Astrocyte of the spinal cord (primary cell): ENCODE results near the gene ZNF613.
"Not testable (repeated sequence)": the region's sequence is repeated elsewhere in the genome, so short reads cannot be mapped to it uniquely, and the experiment has no call there.

Experiments
- DNase-seq: peaks from one replicate; pipeline ENCODE4 v3.0.0; 2011; ENCODE audit warnings: low read depth, low spot score
- H3K4me3 ChIP-seq: 2 replicates; pipeline ENCODE4 v1.5.1; 2011; ENCODE audit warnings: low read depth, mild to moderate bottlenecking, low read length, moderate library complexity
- in situ Hi-C: cut with HindIII; loops from 2 replicates; pipeline ENCODE4 v1.10.0; 2017; ENCODE audit warnings: low sequenced_read_pairs
- TF ChIP-seq, protein P1 (sequence below): IDR thresholded peaks from 2 replicates; pipeline ENCODE4 v1.5.1; 2012; ENCODE audit warnings: low read depth, mild to moderate bottlenecking, low read length, inconsistent platforms

ZNF613 gene

DNA sequence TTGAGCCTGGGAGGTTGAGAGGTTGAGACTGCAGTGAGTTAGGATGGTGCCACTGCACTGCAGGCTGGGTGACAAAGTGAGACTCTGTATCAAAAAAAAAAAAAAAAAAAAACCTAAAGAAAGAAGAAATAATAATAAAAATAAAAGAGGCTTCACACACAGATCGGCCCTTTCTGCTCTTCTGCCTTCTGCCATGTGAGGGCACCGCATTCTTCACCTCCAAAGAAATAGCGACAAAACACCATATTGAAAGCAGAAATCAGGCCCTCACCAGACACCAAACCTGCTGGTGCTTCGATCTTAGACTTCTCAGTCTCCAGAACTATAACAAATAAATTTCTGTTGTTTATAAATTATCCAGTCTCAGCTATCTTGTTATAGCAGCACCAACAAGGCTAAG lies 25.4 kb upstream of the ZNF613 start:
- H3K4me3 ChIP-seq: no peak overlapping the region
- TF ChIP-seq, protein P1, sequence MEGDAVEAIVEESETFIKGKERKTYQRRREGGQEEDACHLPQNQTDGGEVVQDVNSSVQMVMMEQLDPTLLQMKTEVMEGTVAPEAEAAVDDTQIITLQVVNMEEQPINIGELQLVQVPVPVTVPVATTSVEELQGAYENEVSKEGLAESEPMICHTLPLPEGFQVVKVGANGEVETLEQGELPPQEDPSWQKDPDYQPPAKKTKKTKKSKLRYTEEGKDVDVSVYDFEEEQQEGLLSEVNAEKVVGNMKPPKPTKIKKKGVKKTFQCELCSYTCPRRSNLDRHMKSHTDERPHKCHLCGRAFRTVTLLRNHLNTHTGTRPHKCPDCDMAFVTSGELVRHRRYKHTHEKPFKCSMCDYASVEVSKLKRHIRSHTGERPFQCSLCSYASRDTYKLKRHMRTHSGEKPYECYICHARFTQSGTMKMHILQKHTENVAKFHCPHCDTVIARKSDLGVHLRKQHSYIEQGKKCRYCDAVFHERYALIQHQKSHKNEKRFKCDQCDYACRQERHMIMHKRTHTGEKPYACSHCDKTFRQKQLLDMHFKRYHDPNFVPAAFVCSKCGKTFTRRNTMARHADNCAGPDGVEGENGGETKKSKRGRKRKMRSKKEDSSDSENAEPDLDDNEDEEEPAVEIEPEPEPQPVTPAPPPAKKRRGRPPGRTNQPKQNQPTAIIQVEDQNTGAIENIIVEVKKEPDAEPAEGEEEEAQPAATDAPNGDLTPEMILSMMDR: no peak
- no peak for DNase-seq
- in situ Hi-C loops: no loop called here

DNA sequence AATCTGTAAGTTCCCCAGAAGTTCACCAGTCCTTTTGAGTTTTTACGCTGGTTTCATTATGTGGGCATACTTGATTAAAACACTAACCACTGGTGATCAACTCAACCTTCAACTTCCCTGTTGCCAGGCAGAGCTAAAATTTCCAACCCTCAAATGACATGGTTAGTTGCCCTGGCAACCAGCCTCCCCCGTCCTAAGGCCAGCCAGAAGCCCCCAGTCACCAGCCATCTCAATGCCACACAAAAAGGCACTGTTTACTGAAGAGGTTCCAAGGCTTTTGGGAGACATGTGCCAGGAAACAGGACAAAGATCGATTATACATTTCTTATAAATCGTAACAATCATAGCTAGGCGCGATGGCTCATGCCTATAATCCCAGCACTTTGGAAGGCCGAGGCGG lies 24.1 kb upstream of the ZNF613 start:
- no peak for DNase-seq
- TF ChIP-seq, protein P1: no peak
- in situ Hi-C loops: no loop called here
- H3K4me3 ChIP-seq: no peak overlapping the region

DNA sequence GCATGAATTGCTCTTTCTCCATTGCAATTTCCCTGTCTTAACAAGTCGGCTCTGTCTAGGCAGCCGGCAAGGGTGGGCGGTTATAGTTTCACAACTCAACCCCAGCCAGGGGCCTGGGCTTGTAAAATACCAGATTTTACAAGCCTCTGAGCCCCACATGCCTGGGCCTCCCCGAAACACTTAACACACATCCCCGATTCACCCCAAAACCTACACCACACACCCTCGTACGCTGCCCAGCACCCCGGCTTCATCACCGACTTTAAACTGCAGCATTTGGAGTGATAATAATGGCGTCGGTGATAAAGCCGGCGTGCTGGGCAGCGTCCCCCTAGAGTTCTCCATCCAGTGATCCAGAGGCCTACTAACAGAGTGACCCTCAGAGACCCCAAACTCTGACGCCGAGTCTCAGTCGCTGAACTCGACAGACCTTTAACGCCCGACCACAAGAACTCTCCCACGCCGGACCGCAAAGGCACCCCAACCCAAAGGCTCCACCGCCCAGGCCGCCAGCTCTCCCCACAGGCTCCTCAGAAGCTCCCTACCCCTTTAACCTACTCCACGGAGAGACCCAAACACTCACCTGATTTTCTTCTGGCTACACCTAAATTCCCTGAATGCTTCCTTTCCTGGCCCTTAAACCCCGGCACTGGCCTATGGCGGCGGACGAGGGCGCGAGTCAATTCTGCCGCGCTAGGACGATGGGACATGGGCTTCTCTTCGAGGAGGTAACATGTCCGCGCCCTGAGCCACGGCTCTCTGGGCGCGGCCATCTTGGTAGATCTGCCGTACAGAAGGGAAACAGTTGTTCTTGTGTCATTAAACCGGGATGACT lies 22.7 kb upstream of the ZNF613 start, which contains the start of gene ZNF649:
Gene ZNF649 (minus strand): TSS at position 687 of the 835 bp plus-strand sequence. CDS start 4,910 bp downstream, outside the sequence.
- in situ Hi-C loops: no loop called here
- H3K4me3 ChIP-seq: peak within 1 kb of the TSS; percentile 97
- DNase-seq: peak; percentile 89
- TF ChIP-seq, protein P1: no peak

DNA sequence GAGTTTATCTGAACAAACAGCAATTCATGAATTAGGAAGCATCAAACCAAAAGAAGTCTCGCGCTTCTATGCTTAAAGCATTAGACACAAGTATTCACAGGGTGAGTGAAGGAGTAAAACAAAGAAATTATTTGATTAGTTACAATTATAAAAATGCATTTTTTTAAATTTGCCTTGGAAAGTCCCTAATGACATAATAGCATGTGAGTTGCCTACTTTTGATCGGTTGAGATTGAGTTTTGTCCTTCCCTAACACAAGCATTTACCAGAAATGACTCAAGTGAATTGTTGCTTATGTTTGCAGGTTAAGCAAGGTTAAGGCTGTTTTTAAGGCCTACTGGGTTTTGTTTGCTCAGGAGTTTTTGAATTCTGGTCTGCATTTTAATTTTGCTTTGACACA lies 22.1 kb upstream of the ZNF613 start:
- TF ChIP-seq, protein P1: no peak
- H3K4me3 ChIP-seq: no peak overlapping the region
- no peak for DNase-seq
- in situ Hi-C loops: no loop called here

DNA sequence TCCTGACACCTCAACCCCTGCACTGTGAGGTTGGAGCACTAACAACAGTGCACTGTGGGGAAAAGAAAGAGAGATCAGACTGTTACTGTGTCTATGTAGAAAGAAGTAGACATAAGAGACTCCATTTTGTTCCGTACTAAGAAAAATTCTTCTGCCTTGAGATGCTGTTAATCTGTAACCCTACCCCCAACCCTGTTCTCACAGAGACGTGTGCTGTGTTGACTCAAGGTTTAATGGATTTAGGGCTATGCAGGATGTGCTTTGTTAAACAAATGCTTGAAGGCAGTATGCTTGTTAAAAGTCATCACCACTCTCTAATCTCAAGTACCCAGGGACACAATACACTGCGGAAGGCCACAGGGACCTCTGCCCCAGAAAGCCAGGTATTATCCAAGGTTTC lies 21.6 kb upstream of the ZNF613 start:
- not testable (repeated sequence) for DNase-seq

DNA sequence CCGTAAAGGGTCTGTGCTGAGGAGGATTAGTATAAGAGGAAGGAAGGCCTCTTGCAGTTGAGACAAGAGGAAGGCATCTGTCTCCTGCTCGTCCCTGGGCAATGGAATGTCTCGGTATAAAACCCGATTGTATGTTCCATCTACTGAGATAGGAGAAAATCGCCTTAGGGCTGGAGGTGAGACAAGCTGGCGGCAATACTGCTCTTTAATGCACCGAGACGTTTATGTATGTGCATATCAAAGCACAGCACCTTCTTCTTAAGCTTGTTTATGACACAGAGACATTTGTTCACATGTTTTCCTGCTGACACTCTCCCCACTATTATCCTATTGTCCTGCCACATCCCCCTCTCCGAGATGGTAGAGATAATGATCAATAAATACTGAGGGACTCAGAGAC lies 21.2 kb upstream of the ZNF613 start:
- in situ Hi-C loops, H3K4me3 ChIP-seq, DNase-seq: not testable (repeated sequence)

More for the DNA sequence above, 21.6 kb upstream of the ZNF613 start:
- in situ Hi-C loops, H3K4me3 ChIP-seq: not testable (repeated sequence)

DNA sequence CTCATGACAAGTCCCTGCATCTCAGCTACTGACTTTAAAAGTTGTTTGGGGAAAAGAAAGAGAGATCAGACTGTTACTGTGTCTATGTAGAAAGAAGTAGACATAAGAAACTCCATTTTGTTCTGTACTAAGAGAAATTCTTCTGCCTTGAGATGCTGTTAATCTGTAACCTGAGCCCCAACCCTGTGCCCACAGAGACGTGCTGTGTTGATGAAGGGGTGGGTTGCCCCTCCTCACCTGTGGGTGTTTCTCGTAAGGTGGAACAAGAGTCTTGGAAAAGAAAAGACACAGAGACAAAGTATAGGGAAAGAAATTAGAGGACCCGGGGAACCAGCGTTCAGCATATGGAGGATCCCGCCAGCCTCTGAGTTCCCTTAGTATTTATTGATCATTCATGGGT lies 19.3 kb upstream of the ZNF613 start:
- DNase-seq, in situ Hi-C loops, H3K4me3 ChIP-seq: not testable (repeated sequence)

DNA sequence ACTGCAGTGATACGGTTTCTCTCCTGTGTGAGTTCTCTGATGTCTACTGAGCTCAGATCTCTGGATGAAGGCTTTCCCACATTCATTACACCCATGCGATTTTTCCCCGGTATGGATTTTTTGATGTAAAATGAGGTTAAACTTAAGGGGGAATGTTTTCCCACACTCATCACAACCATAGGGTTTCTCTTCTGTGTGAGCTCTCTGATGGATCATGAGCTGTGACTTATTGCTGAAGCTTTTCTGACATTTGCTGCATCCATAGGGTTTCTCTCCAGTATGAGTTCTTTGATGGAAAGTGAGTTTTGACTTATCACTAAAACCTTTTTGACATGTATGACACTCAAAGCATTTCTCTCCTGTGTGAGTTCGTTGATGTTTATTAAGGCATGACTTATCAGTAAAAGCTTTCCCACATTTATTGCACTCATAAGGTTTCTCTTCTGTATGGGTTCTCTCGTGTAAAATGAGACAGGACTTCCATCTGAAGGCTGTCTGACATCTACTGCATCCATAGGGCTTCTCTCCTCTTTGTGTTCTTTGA lies 11.9 kb upstream of the ZNF613 start:
- DNase-seq: no peak
- in situ Hi-C loops: no loop called here
- H3K4me3 ChIP-seq: no peak overlapping the region
- TF ChIP-seq, protein P1: no peak
